DND-41 (cell line): ENCODE measurements around the gene SNCB.

Experiments
- ATAC-seq: fragments of 200-7000 bp; cut with Tn5 transposase; 3 replicates; pipeline ENCODE4 v1.9.1; 2021; ENCODE audit warnings: low read depth; ENCODE audit not compliant: insufficient read depth
- DNase-seq: peaks from one replicate; pipeline ENCODE4 v3.0.0-alpha.2; 2020
- H2AFZ ChIP-seq: 2 replicates; pipeline ENCODE4 v1.6.0; 2012; ENCODE audit warnings: low read depth, low read length
- H3K27ac ChIP-seq: 2 replicates; pipeline ENCODE4 v1.5.1; 2012; ENCODE audit warnings: low read length, inconsistent platforms
- H3K27me3 ChIP-seq: fragments of 200-600 bp; sonication (generic); 2 replicates; pipeline ENCODE4 v1.6.0; 2012; ENCODE audit warnings: low read length, mild to moderate bottlenecking, inconsistent platforms; ENCODE audit not compliant: insufficient read depth, poor library complexity
- H3K36me3 ChIP-seq: 2 replicates; pipeline ENCODE4 v1.5.1; 2012; ENCODE audit warnings: low read length, inconsistent platforms; ENCODE audit not compliant: insufficient read depth
- H3K4me1 ChIP-seq: 2 replicates; pipeline ENCODE4 v1.5.1; 2012; ENCODE audit warnings: mild to moderate bottlenecking, low read length; ENCODE audit not compliant: insufficient read depth
- H3K4me2 ChIP-seq: 2 replicates; pipeline ENCODE4 v1.6.0; 2012; ENCODE audit warnings: mild to moderate bottlenecking, moderate library complexity, low read length, inconsistent platforms; ENCODE audit not compliant: insufficient read depth
- H3K4me3 ChIP-seq, 2 experiments: fragments of 200-600 bp in 1 of 2; shearing (Covaris generic) in 1 of 2; 2 replicates each; pipeline ENCODE4 v1.5.1; 2012 to 2016; ENCODE audit warnings: inconsistent platforms in 2 of 2, low read length in 2 of 2, mild to moderate bottlenecking in 2 of 2, low read depth in 1 of 2, moderate library complexity in 1 of 2
- H3K79me2 ChIP-seq: 2 replicates; pipeline ENCODE4 v1.6.0; 2012; ENCODE audit warnings: low read length, inconsistent platforms; ENCODE audit not compliant: insufficient read depth
- H3K9ac ChIP-seq: 2 replicates; pipeline ENCODE4 v1.6.0; 2012; ENCODE audit warnings: low read depth, mild to moderate bottlenecking, inconsistent platforms, low read length, moderate library complexity
- H3K9me3 ChIP-seq: 2 replicates; pipeline ENCODE4 v1.5.1; 2012; ENCODE audit warnings: low read length, moderate library complexity, mild to moderate bottlenecking, inconsistent platforms; ENCODE audit not compliant: insufficient read depth, severe bottlenecking
- H4K20me1 ChIP-seq: 2 replicates; pipeline ENCODE4 v1.6.0; 2012; ENCODE audit warnings: low read length; ENCODE audit not compliant: insufficient read depth
- CTCF ChIP-seq: IDR thresholded peaks from 2 replicates; pipeline ENCODE4 v1.5.1; 2012; ENCODE audit warnings: borderline replicate concordance, low read length, moderate library complexity, mild to moderate bottlenecking; ENCODE audit not compliant: poor library complexity, severe bottlenecking; ENCODE audit errors: extremely low read depth
- EZH2 ChIP-seq: IDR thresholded peaks from 3 replicates; pipeline ENCODE4 v1.6.1; 2012; ENCODE audit warnings: borderline replicate concordance, low read depth, mild to moderate bottlenecking, moderate library complexity, low read length, inconsistent platforms; ENCODE audit not compliant: severe bottlenecking

SNCB gene

DNA sequence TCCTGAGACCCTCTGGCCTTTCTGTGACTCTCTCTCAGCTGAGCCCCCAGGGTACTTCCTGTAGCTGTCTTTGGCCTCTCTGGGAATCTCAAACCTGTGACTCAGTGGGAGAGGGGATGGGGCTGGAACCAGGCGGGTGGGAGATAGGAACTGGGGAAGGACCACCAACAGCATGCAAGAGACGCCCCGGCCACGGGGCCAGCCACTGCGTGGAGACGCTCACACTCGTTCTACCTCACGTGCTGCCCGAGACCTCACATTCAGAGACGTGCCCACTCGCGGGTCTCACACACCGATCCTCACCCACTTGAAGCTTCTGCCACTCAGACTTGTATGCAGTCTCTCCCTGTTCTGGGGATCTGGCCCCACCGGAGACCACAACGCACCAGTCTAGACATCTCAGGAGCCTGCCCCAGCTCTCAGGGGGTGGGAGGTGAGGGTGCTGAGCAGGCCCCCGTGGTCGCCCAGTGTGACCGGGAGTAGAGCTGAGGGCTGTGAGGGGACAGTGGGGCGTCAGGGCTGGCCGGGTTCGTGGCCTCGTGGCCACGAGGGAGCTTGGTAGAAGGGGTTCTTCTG lies 34.2 kb downstream of the SNCB start:
- H3K4me1 ChIP-seq, result no peaks in the 10 kb centered on the region
- no peak for DNase-seq
- ATAC-seq, result no peak

DNA sequence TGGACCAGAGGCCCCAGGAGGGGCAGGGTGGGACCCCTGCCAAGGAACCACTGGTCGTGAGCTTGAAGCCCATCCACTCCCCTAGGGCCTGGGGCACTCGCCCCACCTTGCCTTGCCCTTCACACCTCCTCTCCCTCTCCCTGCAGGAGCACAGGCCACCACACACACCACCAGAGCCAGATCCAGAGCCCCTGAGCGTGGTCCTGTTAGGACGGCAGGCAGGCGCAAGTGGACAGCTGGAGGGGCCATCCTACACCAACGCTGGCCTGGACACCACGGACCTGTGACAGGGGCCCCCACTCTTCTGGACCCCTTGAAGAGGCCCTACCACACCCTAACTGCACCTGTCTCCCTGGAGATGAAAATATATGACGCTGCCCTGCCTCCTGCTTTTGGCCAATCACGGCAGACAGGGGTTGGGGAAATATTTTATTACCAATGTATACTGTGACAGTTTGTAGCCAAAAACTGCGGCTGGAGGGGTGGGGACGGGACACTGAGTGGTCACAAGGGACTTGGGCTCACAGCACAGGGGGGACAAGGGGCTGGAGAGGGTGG lies 34.9 kb downstream of the SNCB start:
- no peak for DNase-seq
- H3K36me3 ChIP-seq, result no peaks in the 10 kb centered on the region
- H3K9ac ChIP-seq, result no peak overlapping the region
- H3K4me1 ChIP-seq, result no peaks in the 10 kb centered on the region
- H3K27ac ChIP-seq, result no peak overlapping the region
- no peak overlapping the region for H3K4me3 ChIP-seq
- H3K9me3 ChIP-seq, result peaks cover 4% of the 10 kb centered on the region
- H4K20me1 ChIP-seq, result no peaks in the 10 kb centered on the region
- H2AFZ ChIP-seq, result no peak overlapping the region
- no peak for ATAC-seq
- no peak overlapping the region for H3K4me2 ChIP-seq
- TF ChIP-seq CTCF (no peak), EZH2 (no peak)
- no peaks in the 10 kb centered on the region for H3K27me3 ChIP-seq
- H3K79me2 ChIP-seq, result no peaks in the 10 kb centered on the region

More for the DNA sequence above, 34.2 kb downstream of the SNCB start:
- H3K4me3 ChIP-seq, result no peak overlapping the region
- H3K9ac ChIP-seq, result no peak overlapping the region
- no peak overlapping the region for H2AFZ ChIP-seq
- peaks cover under 1% of the 10 kb centered on the region for H3K27me3 ChIP-seq
- peaks cover 4% of the 10 kb centered on the region for H3K9me3 ChIP-seq
- no peaks in the 10 kb centered on the region for H4K20me1 ChIP-seq
- no peaks in the 10 kb centered on the region for H3K36me3 ChIP-seq
- H3K79me2 ChIP-seq, result no peaks in the 10 kb centered on the region
- TF ChIP-seq CTCF (no peak), EZH2 (no peak)
- no peak overlapping the region for H3K4me2 ChIP-seq
- H3K27ac ChIP-seq, result no peak overlapping the region

- Histone ChIP-seq H3K27ac (no peak overlapping the region), H3K9ac (no peak overlapping the region), H4K20me1 (no peaks in the 10 kb centered on the region), H3K4me1 (no peaks in the 10 kb centered on the region), H3K4me3 (no peak overlapping the region), H3K36me3 (no peaks in the 10 kb centered on the region), H3K27me3 (no peaks in the 10 kb centered on the region), H2AFZ (no peak overlapping the region), H3K9me3 (peaks cover 4% of the 10 kb centered on the region), H3K4me2 (no peak overlapping the region), H3K79me2 (no peaks in the 10 kb centered on the region)
- ATAC-seq (no peak), DNase-seq (no peak)
- no peak for TF ChIP-seq CTCF
- TF ChIP-seq EZH2, result no peak
Observed at GRCh38 chr5:176594554-176594953, 35.8 kb downstream of the SNCB start.
